Endothelial cell of umbilical vein (primary cell): Measurements from ENCODE around the gene SLC25A34. TPM values are rescaled to one million over a fixed set of nuclear protein-coding genes. Genes with fewer than 3 reads are reported as not detected.

Experiments
- BruUV-seq: library from RNA; stranded (reverse); fragments of 400-500 nt; replicated peaks from 2 replicates; lab custom pipeline; 2021; lab: Mats Ljungman, UMichigan
- CTCF ChIA-PET: fragments of 300-600, 350-600 bp; sonication (Branson Sonifier 250); formaldehyde crosslinking; loops from one replicate; lab custom pipeline; 2021; ENCODE audit warnings: antibody characterized with exemption, inconsistent platforms; lab: Charles Lee
- POLR2A ChIA-PET: fragments of 300-600, 350-600 bp; sonication (Branson Sonifier 250); formaldehyde crosslinking; loops from one replicate; lab custom pipeline; 2021; ENCODE audit warnings: antibody characterized with exemption, inconsistent platforms; lab: Charles Lee
- DNase-seq: peaks from one replicate; pipeline ENCODE4 v3.0.0-alpha.2; 2011; ENCODE audit warnings: low read depth, low spot score
- FAIRE-seq: peaks from 2 replicates; lab custom pipeline; 2011; peaks lifted over from hg19 to GRCh38; lab: Jason Lieb, UNC
- H2AFZ ChIP-seq: 2 replicates; pipeline ENCODE4 v1.6.0; 2012; ENCODE audit warnings: low read depth, low read length, control low read depth, inconsistent platforms
- H3K27ac ChIP-seq: 2 replicates; pipeline ENCODE4 v1.5.1; 2011; ENCODE audit warnings: low read depth, mild to moderate bottlenecking, control low read depth, low read length, moderate library complexity; ENCODE audit not compliant: insufficient read depth
- H3K27me3 ChIP-seq, 2 experiments: 2 replicates each; pipeline versions ENCODE4 v1.6.0 to v1.6.1; 2011; ENCODE audit warnings: low read length in 2 of 2, mixed read lengths in 1 of 2; ENCODE audit not compliant: control insufficient read depth in 2 of 2, insufficient read depth in 2 of 2
- H3K36me3 ChIP-seq, 2 experiments: 2 replicates in 1 of 2; 3 replicates in 1 of 2; pipeline ENCODE4 v1.5.1; 2011; ENCODE audit warnings: low read length in 2 of 2, mild to moderate bottlenecking in 1 of 2, moderate library complexity in 1 of 2; ENCODE audit not compliant: control insufficient read depth in 2 of 2, insufficient read depth in 2 of 2; ENCODE audit errors: extremely low read depth in 1 of 2
- H3K4me1 ChIP-seq: 3 replicates; pipeline ENCODE4 v1.5.1; 2011; ENCODE audit warnings: mild to moderate bottlenecking, low read length; ENCODE audit not compliant: control insufficient read depth, insufficient read depth; ENCODE audit errors: extremely low read depth
- H3K4me2 ChIP-seq: 2 replicates; pipeline ENCODE4 v1.6.1; 2011; ENCODE audit warnings: low read length, control low read depth, mixed read lengths; ENCODE audit not compliant: insufficient read depth
- H3K4me3 ChIP-seq, 3 experiments: fragments of 200-600 bp in 1 of 3; sonication (generic), shearing (Covaris generic) in 1 of 3; replicated peaks in 1 of 3; 2 replicates each; pipeline ENCODE4 v1.5.1; 2011 to 2016; ENCODE audit warnings: control low read depth in 3 of 3, low read length in 3 of 3, mild to moderate bottlenecking in 2 of 3, inconsistent platforms in 1 of 3, low read depth in 1 of 3, moderate library complexity in 1 of 3; ENCODE audit not compliant: insufficient read depth in 1 of 3
- H3K79me2 ChIP-seq: 2 replicates; pipeline ENCODE4 v1.6.0; 2012; ENCODE audit warnings: low read length, inconsistent platforms; ENCODE audit not compliant: control insufficient read depth, insufficient read depth
- H3K9ac ChIP-seq: replicated peaks from 2 replicates; pipeline ENCODE3; 2011; ENCODE audit warnings: low read length, control low read depth; ENCODE audit not compliant: insufficient read depth; ENCODE audit errors: extremely low read depth
- H3K9me1 ChIP-seq: replicated peaks from 3 replicates; pipeline ENCODE4 v1.6.0; 2011; ENCODE audit warnings: mild to moderate bottlenecking, low read length; ENCODE audit not compliant: control insufficient read depth, insufficient read depth; ENCODE audit errors: extremely low read depth
- H3K9me3 ChIP-seq: replicated peaks from 2 replicates; pipeline ENCODE4 v1.5.1; 2012; ENCODE audit warnings: low read length, inconsistent platforms; ENCODE audit not compliant: control insufficient read depth, insufficient read depth
- H4K20me1 ChIP-seq: replicated peaks from 2 replicates; pipeline ENCODE3; 2011; ENCODE audit warnings: mild to moderate bottlenecking, low read length; ENCODE audit not compliant: control insufficient read depth, insufficient read depth; ENCODE audit errors: extremely low read depth
- EZH2 ChIP-seq: IDR thresholded peaks from 2 replicates; pipeline ENCODE4 v1.6.1; 2012; ENCODE audit warnings: borderline replicate concordance, low read depth, mild to moderate bottlenecking, moderate library complexity, low read length, inconsistent platforms; ENCODE audit not compliant: severe bottlenecking
- FOS ChIP-seq: IDR thresholded peaks from 2 replicates; pipeline ENCODE4 v1.6.1; 2011; ENCODE audit warnings: mild to moderate bottlenecking, low read length, moderate library complexity, borderline replicate concordance; ENCODE audit not compliant: insufficient read depth
- GATA2 ChIP-seq: IDR thresholded peaks from 2 replicates; pipeline ENCODE4 v1.7.0; 2011; ENCODE audit warnings: low read depth, mild to moderate bottlenecking, moderate library complexity, mixed read lengths, low read length; ENCODE audit not compliant: insufficient read length, insufficient read depth
- JUN ChIP-seq: IDR thresholded peaks from 2 replicates; pipeline ENCODE4 v1.6.1; 2011; ENCODE audit warnings: borderline replicate concordance, low read depth; ENCODE audit not compliant: insufficient read length, insufficient read depth
- MAX ChIP-seq: IDR thresholded peaks from 2 replicates; pipeline ENCODE4 v1.6.1; 2011; ENCODE audit not compliant: insufficient read depth, insufficient read length
- MYC ChIP-seq: IDR thresholded peaks from one replicate; pipeline ENCODE4 v1.6.1; 2011; ENCODE audit warnings: mild to moderate bottlenecking, low read depth, low read length
- POLR2A ChIP-seq: IDR thresholded peaks from 2 replicates; pipeline ENCODE4 v1.6.1; 2012; ENCODE audit warnings: low read depth, mild to moderate bottlenecking, control low read depth, low read length
- POLR2AphosphoS5 ChIP-seq: IDR thresholded peaks from 2 replicates; pipeline ENCODE4 v1.6.1; 2012; ENCODE audit warnings: low read depth, mild to moderate bottlenecking, control low read depth, low read length, moderate library complexity; ENCODE audit not compliant: insufficient read depth
- dilution Hi-C: fragments of 300-500 bp; cut with MboI; formaldehyde crosslinking; loops from one replicate; pipeline ENCODE4 v1.15.0; 2019; ENCODE audit warnings: low sequenced_read_pairs; ENCODE audit not compliant: extremely low pct_ligation_motif_present
- intact Hi-C: fragments of 100-400 bp; cut with micrococcal nuclease; formaldehyde crosslinking; loops from one replicate; pipeline ENCODE4 v1.10.0; 2022
- polyA plus RNA-seq, 4 experiments: library from polyadenylated mRNA; depleted of rRNA in 3 of 4; stranded (reverse) in 3 of 4; unstranded in 1 of 4; fragments of >200 nt; gene quantifications; 2 replicates each; pipeline versions ENCODE4 v1.2.1 to v1.2.3, GENCODE V29; 2011 to 2012; ENCODE audit warnings: missing spikeins in 1 of 4
- total RNA-seq: library from RNA; stranded (reverse); gene quantifications from 2 replicates; pipeline ENCODE4 v1.2.3, GENCODE V29; 2021
- TF ChIP-seq, protein P1 (sequence below), 2 donors: IDR thresholded peaks; 1 replicate in 1 of 2; 2 replicates in 1 of 2; pipeline ENCODE4 v1.5.1; 2011; ENCODE audit warnings: low read length in 2 of 2, mild to moderate bottlenecking in 2 of 2, moderate library complexity in 2 of 2, control low read depth in 1 of 2, inconsistent platforms in 1 of 2, low read depth in 1 of 2; ENCODE audit not compliant: insufficient read depth in 1 of 2; ENCODE audit errors: extremely low read depth in 1 of 2

SLC25A34 gene
- total and polyA plus RNA-seq, 2 donors (not counting 3 experiments of a cell fraction or from before 2014, with no cell fraction given), result 0.90 to 1.1 TPM

DNA sequence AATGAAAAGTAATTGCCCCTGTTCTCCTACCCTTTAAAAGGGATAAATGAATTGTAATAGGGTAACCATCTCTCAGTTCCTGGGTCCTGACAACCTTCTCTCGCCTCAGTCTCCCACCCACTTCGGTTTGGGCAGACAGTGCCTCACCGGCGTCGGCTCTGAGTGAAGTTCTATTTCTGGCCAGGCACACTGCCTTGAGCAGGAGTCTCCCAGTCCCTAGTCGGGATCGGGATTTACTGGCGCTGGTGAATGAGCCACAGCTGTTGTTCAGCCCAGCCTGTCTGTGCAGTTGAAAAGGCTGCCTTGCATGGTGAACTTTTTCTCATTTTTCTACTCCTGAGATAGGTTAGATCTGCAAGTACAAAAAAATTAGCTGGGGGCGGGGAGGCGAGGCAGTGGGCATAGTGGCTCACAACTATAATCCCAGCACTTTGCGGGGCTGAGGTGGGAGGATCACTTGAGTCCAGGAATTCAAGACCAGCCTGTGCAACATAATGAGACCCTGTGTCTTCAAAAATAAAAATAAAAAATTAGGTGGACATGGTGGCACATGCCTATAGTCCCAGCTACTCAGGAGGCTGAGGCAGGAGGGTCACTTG, 44.5 kb upstream of the SLC25A34 start:
- peaks cover 67% of the 10 kb centered on the region for H3K79me2 ChIP-seq
- TF ChIP-seq GATA2, result no peak
- TF ChIP-seq MYC, result no peak
- TF ChIP-seq POLR2A, result no peak
- TF ChIP-seq JUN, result no peak
- TF ChIP-seq FOS, result no peak
- peaks cover 12% of the 10 kb centered on the region for H3K4me1 ChIP-seq
- no peaks in the 10 kb centered on the region for H4K20me1 ChIP-seq
- no peak overlapping the region for H3K9ac ChIP-seq
- H3K4me2 ChIP-seq, result no peak overlapping the region
- no peak overlapping the region for H3K4me3 ChIP-seq
- no peak overlapping the region for H2AFZ ChIP-seq
- peaks cover 0 to 2% of the 10 kb centered on the region in 2 experiments for H3K36me3 ChIP-seq
- FAIRE-seq, result peak; percentile 50
- H3K27ac ChIP-seq, result no peak overlapping the region
- no TSS peak for BruUV-seq
- dilution Hi-C loops, result no loop called here
- ChIA-PET POLR2A (interaction anchor here (0.6 kb wide), 1 partner anchor 808 kb away, joined by 8 read pairs; no protein-coding TSS in a partner anchor), CTCF (interaction anchor here (0.8 to 1.2 kb wide), 4 partner anchors 22 to 97 kb away, joined by 3 to 4 read pairs (median 3); no protein-coding TSS in a partner anchor)
- H3K9me3 ChIP-seq, result no peaks in the 10 kb centered on the region
- H3K27me3 ChIP-seq, result no peaks in the 10 kb centered on the region
- DNase-seq, result no peak
- intact Hi-C loops, result no loop called here
- no peaks in the 10 kb centered on the region for H3K9me1 ChIP-seq

DNA sequence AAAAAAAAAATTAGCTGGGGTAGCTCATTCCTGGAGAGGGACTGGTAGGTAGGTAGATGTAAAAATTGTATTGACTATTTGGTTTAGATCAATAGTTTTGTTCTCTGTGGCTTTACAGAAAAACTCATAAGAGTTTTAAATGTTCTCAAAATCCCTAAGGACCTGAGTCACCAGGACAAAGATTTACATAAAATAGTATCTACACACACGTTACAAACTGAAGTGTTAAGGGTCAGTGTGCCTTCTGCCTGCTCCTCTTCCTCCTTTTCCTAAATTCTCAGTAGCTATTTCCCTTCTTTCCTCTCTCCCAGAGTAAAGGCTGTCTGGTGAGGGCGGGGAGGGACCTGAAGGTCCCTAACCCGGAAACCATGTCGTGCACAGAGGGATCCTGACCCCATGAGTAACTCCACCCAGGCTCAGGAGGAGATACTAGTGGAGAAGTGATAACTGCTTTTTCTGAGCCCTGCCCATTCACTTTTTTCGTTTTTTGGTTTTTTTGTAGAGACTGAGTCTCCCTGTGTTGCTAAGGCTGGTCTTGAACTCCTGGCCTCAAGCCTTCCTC, 43.9 kb upstream of the SLC25A34 start:
- H3K9me3 ChIP-seq, result no peaks in the 10 kb centered on the region
- no peak overlapping the region for H2AFZ ChIP-seq
- peaks cover 0 to 2% of the 10 kb centered on the region in 2 experiments for H3K36me3 ChIP-seq
- no peak overlapping the region for H3K27ac ChIP-seq
- H3K79me2 ChIP-seq, result peaks cover 64% of the 10 kb centered on the region
- H3K4me2 ChIP-seq, result peak overlapping the region; percentile 8
- dilution Hi-C loops (no loop called here), intact Hi-C loops (no loop called here)
- ChIA-PET CTCF (interaction anchor here (1.0 to 1.2 kb wide), 2 partner anchors 23 to 27 kb away, joined by 3 to 4 read pairs; no protein-coding TSS in a partner anchor), POLR2A (no interaction called here)
- TF ChIP-seq POLR2A (no peak), EZH2 (no peak), MAX (no peak), GATA2 (no peak), JUN (no peak), MYC (no peak), POLR2AphosphoS5 (no peak)
- TF ChIP-seq, protein P1, sequence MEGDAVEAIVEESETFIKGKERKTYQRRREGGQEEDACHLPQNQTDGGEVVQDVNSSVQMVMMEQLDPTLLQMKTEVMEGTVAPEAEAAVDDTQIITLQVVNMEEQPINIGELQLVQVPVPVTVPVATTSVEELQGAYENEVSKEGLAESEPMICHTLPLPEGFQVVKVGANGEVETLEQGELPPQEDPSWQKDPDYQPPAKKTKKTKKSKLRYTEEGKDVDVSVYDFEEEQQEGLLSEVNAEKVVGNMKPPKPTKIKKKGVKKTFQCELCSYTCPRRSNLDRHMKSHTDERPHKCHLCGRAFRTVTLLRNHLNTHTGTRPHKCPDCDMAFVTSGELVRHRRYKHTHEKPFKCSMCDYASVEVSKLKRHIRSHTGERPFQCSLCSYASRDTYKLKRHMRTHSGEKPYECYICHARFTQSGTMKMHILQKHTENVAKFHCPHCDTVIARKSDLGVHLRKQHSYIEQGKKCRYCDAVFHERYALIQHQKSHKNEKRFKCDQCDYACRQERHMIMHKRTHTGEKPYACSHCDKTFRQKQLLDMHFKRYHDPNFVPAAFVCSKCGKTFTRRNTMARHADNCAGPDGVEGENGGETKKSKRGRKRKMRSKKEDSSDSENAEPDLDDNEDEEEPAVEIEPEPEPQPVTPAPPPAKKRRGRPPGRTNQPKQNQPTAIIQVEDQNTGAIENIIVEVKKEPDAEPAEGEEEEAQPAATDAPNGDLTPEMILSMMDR (IDR thresholded peaks at IDR 0.05; ENCODE audit: extremely low read depth in 1 of 2, insufficient read depth in 1 of 2, low read depth in 1 of 2, low read length in 2 of 2), result no peak
- BruUV-seq, result no TSS peak
- H3K27me3 ChIP-seq, result no peaks in the 10 kb centered on the region
- H3K9me1 ChIP-seq, result no peaks in the 10 kb centered on the region
- FAIRE-seq (peak; percentile 46), DNase-seq (peak; percentile 42)
- H3K4me3 ChIP-seq, result no peak overlapping the region
- H3K9ac ChIP-seq, result no peak overlapping the region
- no peaks in the 10 kb centered on the region for H4K20me1 ChIP-seq
- peaks cover 16% of the 10 kb centered on the region for H3K4me1 ChIP-seq
